ENCODE measurements around the gene TMEM242.
"Not testable (repeated sequence)": the region's sequence is repeated elsewhere in the genome, so short reads cannot be mapped to it uniquely, and the experiment has no call there.

Gene TMEM242

DNA sequence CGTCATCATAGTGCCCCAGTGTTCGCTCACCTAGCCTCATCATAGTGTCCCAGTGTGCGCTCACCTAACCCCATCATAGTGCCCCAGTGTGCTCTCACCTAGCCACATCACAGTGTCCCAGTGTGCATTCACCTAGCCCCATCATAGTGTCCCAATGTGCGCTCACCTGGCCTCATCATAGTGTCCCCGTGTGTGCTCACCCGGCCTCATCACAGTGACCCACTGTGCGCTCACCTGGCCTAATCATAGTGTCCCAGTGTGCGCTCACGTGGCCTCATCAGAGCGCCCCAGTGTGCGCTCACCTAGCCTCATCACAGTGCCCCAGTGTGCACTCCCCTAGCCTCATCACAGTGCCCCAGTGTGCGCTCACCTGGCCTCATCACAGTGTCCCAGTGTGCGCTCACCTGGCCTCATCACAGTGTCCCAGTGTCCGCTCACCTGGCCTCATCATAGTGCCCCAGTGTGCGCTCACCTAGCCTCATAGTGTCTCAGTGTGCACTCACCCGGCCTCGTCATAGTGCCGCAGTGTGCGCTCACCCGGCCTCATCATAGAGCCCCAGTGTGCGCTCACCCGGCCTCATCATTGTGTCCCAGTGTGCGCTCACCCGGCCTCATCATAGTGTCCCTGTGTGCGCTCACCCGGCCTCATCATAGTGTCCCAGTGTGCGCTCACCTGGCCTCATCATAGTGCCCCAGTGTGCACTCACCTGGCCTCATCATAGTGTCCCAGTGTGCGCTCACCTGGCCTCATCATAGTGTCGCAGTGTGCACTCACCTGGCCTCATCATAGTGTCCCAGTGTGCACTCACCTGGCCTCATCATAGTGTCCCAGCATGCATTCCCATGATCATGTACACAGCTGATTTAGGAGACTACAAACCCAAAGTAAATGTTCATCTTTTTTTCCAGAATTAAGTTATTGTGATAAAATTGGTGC, 9.5 kb downstream of the TMEM242 start:
- DNase-seq (ENCODE audit: low spot score) = no peak
- TF ChIP-seq, protein P1, sequence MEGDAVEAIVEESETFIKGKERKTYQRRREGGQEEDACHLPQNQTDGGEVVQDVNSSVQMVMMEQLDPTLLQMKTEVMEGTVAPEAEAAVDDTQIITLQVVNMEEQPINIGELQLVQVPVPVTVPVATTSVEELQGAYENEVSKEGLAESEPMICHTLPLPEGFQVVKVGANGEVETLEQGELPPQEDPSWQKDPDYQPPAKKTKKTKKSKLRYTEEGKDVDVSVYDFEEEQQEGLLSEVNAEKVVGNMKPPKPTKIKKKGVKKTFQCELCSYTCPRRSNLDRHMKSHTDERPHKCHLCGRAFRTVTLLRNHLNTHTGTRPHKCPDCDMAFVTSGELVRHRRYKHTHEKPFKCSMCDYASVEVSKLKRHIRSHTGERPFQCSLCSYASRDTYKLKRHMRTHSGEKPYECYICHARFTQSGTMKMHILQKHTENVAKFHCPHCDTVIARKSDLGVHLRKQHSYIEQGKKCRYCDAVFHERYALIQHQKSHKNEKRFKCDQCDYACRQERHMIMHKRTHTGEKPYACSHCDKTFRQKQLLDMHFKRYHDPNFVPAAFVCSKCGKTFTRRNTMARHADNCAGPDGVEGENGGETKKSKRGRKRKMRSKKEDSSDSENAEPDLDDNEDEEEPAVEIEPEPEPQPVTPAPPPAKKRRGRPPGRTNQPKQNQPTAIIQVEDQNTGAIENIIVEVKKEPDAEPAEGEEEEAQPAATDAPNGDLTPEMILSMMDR (IDR thresholded peaks at IDR 0.05; ENCODE audit: extremely low read depth, insufficient read depth, missing control alignments) = no peak
- in situ Hi-C loops (cut with MboI; ENCODE audit: low pct_unique_long_range_greater_than_20kb, low sequenced_read_pairs, unreplicated experiment) = loop anchor here (10.0 kb wide), 1 partner anchor 361 kb away; no protein-coding TSS in a partner anchor

DNA sequence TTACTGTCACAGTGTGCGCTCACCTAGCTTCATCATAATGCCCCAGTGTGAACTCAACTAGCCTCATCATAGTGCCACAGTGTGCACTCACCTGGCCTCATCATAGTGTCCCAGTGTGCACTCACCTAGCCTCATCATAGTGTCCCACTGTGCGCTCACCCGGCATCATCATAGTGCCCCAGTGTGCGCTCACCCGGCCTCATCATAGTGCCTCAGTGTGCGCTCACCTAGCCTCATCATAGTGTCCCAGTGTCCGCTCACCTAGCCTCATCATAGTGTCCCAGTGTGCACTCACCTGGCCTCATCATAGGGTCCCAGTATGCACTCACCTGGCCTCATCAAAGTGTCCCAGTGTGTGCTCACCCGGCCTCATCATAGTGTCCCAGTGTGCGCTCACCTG, 10.6 kb downstream of the TMEM242 start:
- DNase-seq (ENCODE audit: low spot score) = no peak
- in situ Hi-C loops (cut with MboI; ENCODE audit: low pct_unique_long_range_greater_than_20kb, low sequenced_read_pairs, unreplicated experiment) = loop anchor here (10.0 kb wide), 1 partner anchor 362 kb away; no protein-coding TSS in a partner anchor
- TF ChIP-seq, protein P1 (IDR thresholded peaks at IDR 0.05; ENCODE audit: extremely low read depth, insufficient read depth, missing control alignments) = no peak

DNA sequence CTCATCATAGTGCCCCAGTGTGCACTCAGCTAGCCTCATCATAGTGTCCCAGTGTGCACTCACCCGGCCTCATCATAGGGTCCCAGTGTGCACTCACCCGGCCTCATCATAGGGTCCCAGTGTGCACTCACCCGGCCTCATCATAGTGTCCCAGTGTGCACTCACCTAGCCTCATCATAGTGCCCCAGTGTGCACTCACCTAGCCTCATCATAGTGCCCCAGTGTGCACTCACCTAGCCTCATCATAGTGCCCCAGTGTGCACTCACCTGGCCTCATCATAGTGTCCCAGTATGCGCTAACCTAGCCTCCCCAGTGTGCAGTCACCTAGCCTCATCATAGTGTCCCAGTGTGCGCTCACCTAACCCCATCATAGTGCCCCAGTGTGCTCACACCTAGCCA, 12.6 kb downstream of the TMEM242 start:
- DNase-seq (ENCODE audit: low spot score) = not testable (repeated sequence)
- in situ Hi-C loops (cut with MboI; ENCODE audit: low pct_unique_long_range_greater_than_20kb, low sequenced_read_pairs, unreplicated experiment) = loop anchor here (10.0 kb wide), 1 partner anchor 364 kb away; no protein-coding TSS in a partner anchor

DNA sequence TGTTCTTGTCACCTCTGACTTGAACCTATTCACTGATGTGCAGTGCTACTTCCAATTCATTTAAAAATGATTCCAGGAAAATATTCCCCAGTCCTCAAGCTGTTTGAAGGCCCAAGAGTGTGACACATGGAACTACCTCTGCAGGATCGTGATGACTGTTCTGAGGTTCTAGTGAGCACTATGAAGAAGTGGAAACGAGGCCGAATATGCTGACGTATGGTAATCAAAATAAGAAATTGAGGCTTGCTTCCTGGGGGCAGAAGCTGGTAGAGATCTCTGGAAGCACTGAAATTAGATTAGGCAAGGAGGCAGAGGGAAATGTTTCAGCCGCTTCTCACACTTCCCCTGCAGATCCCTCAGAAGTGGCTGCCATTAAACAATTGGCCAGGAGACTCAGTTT, 15.7 kb downstream of the TMEM242 start:
- in situ Hi-C loops (cut with MboI; ENCODE audit: low pct_unique_long_range_greater_than_20kb, low sequenced_read_pairs, unreplicated experiment) = no loop called here
- TF ChIP-seq, protein P1 (IDR thresholded peaks at IDR 0.05; ENCODE audit: extremely low read depth, insufficient read depth, missing control alignments) = no peak
- DNase-seq (ENCODE audit: low spot score) = no peak

DNA sequence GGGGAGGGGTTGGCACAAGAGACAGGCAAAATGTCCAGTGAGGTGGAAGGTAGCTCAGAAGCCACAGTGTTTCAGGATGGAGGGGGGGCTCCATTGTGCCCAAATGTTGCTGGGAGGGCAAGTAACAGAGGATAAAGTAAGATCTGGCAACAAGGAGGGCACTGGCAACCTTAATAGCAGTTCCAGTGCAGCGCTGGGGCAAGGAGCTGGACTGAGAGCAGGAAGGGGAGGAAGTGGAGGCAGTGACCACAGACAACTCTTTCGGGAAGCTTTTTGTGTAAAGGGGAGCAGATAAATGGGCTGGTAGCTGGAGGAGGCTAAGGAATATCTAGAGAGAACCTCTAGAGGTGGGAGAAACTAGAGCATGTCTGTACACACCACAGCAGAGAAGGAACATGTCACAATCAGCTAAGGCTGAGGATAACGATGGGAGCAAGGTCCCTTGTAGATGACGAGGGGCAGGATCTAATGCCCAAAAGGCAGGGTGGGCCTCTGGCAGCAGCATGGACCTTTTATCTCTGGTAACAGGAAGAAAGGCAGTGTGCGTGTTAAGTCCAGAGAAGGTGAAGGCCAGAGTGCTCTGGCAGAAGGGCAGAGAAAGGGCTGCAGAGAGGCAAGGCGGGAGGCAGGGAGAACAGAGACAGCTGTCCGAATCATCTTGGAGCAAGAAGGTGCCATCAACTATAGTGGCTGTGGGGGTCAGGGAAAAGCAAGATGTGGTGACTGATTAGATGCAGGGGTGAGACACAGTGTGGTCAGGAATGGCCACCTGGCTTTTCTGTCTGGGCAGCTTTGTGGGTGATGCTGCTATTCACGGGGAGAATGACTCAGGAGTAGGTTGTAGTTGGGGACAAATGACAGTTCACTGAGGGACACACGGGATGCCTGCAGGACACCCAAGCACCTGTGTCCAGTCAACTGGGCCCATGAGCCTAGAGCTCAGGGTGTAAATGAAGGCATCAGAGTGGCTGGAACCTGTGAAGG, 17.4 kb downstream of the TMEM242 start:
- DNase-seq (ENCODE audit: low spot score) = no peak
- TF ChIP-seq, protein P1 (IDR thresholded peaks at IDR 0.05; ENCODE audit: extremely low read depth, insufficient read depth, missing control alignments) = no peak
- in situ Hi-C loops (cut with MboI; ENCODE audit: low pct_unique_long_range_greater_than_20kb, low sequenced_read_pairs, unreplicated experiment) = no loop called here

DNA sequence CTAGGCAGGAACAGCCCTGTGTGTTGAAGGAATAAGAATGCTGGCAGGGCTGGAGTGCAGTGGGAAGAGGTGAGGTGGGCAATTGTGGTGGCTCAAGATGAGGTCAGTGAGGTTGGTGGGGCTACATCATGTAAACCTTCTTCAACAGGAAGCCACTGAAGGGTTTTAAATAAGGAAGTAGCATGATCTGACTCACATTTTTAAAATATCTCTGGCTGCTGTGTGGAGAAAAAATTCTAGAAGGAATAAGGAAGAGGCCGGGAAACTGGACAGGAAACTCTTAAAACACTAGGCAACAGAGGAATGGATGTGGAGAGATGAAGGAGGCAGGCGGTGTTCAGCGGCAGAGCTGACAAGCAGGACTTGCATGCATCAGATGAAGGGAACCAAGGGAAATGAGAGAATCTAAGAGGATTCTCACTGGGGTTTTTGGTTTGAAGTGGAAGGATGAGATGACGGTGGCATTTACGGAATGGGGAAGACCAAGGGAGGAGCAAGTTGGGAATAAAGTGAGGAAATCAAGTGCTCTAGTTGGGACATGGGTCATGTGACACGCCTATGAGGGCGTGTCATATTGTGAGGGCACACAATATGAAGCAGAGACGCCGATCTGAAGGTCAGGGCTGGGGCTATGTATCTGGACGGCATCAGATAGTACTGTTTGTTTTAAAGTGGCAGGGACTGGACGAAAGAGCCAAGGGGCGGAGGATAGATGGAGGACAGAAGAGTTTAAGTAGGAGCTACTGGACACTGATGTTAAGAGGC, 18.2 kb downstream of the TMEM242 start:
- no peak for DNase-seq (ENCODE audit: low spot score)
- TF ChIP-seq, protein P1 (IDR thresholded peaks at IDR 0.05; ENCODE audit: extremely low read depth, insufficient read depth, missing control alignments) = no peak
- in situ Hi-C loops (cut with MboI; ENCODE audit: low pct_unique_long_range_greater_than_20kb, low sequenced_read_pairs, unreplicated experiment) = no loop called here

Measured in GM13977 (cell line).